ENCODE measurements around the gene PHKG1. TPM values are rescaled to one million over a fixed set of nuclear protein-coding genes. Genes with fewer than 3 reads are reported as not detected.

The PHKG1 gene
- total and polyA plus RNA-seq, 2 of the 8 experiments (the other 6 are each of a cell fraction or from before 2014, with no cell fraction given), result 0.03 to 0.61 TPM

DNA sequence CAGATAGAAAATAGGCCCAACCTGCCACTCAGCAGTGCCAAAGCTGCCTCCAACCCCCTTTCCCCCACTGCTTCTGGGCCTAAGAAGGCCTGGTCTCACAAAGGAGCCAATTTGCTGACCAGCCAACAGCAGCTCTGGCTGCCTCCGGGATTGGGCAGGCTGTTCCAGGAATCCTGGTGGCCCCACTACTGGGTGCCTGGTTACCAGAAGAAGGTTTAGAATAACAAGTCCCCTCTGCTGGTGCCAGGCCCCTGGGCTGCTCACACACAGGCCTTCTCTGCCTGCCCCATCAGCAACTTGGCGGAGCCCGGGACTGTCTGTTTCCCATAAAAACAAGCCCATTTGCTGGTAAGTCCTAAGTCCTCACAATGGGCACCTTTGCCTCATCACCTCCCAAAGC lies 1.2 kb downstream of the PHKG1 start (continued):
- TF ChIP-seq, protein P1, sequence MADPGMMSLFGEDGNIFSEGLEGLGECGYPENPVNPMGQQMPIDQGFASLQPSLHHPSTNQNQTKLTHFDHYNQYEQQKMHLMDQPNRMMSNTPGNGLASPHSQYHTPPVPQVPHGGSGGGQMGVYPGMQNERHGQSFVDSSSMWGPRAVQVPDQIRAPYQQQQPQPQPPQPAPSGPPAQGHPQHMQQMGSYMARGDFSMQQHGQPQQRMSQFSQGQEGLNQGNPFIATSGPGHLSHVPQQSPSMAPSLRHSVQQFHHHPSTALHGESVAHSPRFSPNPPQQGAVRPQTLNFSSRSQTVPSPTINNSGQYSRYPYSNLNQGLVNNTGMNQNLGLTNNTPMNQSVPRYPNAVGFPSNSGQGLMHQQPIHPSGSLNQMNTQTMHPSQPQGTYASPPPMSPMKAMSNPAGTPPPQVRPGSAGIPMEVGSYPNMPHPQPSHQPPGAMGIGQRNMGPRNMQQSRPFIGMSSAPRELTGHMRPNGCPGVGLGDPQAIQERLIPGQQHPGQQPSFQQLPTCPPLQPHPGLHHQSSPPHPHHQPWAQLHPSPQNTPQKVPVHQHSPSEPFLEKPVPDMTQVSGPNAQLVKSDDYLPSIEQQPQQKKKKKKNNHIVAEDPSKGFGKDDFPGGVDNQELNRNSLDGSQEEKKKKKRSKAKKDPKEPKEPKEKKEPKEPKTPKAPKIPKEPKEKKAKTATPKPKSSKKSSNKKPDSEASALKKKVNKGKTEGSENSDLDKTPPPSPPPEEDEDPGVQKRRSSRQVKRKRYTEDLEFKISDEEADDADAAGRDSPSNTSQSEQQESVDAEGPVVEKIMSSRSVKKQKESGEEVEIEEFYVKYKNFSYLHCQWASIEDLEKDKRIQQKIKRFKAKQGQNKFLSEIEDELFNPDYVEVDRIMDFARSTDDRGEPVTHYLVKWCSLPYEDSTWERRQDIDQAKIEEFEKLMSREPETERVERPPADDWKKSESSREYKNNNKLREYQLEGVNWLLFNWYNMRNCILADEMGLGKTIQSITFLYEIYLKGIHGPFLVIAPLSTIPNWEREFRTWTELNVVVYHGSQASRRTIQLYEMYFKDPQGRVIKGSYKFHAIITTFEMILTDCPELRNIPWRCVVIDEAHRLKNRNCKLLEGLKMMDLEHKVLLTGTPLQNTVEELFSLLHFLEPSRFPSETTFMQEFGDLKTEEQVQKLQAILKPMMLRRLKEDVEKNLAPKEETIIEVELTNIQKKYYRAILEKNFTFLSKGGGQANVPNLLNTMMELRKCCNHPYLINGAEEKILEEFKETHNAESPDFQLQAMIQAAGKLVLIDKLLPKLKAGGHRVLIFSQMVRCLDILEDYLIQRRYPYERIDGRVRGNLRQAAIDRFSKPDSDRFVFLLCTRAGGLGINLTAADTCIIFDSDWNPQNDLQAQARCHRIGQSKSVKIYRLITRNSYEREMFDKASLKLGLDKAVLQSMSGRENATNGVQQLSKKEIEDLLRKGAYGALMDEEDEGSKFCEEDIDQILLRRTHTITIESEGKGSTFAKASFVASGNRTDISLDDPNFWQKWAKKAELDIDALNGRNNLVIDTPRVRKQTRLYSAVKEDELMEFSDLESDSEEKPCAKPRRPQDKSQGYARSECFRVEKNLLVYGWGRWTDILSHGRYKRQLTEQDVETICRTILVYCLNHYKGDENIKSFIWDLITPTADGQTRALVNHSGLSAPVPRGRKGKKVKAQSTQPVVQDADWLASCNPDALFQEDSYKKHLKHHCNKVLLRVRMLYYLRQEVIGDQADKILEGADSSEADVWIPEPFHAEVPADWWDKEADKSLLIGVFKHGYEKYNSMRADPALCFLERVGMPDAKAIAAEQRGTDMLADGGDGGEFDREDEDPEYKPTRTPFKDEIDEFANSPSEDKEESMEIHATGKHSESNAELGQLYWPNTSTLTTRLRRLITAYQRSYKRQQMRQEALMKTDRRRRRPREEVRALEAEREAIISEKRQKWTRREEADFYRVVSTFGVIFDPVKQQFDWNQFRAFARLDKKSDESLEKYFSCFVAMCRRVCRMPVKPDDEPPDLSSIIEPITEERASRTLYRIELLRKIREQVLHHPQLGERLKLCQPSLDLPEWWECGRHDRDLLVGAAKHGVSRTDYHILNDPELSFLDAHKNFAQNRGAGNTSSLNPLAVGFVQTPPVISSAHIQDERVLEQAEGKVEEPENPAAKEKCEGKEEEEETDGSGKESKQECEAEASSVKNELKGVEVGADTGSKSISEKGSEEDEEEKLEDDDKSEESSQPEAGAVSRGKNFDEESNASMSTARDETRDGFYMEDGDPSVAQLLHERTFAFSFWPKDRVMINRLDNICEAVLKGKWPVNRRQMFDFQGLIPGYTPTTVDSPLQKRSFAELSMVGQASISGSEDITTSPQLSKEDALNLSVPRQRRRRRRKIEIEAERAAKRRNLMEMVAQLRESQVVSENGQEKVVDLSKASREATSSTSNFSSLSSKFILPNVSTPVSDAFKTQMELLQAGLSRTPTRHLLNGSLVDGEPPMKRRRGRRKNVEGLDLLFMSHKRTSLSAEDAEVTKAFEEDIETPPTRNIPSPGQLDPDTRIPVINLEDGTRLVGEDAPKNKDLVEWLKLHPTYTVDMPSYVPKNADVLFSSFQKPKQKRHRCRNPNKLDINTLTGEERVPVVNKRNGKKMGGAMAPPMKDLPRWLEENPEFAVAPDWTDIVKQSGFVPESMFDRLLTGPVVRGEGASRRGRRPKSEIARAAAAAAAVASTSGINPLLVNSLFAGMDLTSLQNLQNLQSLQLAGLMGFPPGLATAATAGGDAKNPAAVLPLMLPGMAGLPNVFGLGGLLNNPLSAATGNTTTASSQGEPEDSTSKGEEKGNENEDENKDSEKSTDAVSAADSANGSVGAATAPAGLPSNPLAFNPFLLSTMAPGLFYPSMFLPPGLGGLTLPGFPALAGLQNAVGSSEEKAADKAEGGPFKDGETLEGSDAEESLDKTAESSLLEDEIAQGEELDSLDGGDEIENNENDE (IDR thresholded peaks at IDR 0.05; ENCODE audit: insufficient replicate concordance, low read length), result no peak
- no peak for TF ChIP-seq BACH1 (IDR thresholded peaks at IDR 0.05; ENCODE audit: low read length)
- TF ChIP-seq JUND (IDR thresholded peaks at IDR 0.05; ENCODE audit: low read length), result no peak
- TF ChIP-seq SP4 (IDR thresholded peaks at IDR 0.05; ENCODE audit: low read length), result no peak
- TF ChIP-seq, protein P2, sequence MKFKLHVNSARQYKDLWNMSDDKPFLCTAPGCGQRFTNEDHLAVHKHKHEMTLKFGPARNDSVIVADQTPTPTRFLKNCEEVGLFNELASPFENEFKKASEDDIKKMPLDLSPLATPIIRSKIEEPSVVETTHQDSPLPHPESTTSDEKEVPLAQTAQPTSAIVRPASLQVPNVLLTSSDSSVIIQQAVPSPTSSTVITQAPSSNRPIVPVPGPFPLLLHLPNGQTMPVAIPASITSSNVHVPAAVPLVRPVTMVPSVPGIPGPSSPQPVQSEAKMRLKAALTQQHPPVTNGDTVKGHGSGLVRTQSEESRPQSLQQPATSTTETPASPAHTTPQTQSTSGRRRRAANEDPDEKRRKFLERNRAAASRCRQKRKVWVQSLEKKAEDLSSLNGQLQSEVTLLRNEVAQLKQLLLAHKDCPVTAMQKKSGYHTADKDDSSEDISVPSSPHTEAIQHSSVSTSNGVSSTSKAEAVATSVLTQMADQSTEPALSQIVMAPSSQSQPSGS (IDR thresholded peaks at IDR 0.05; ENCODE audit: low read length), result no peak
- TF ChIP-seq SIX5 (IDR thresholded peaks at IDR 0.05; ENCODE audit: low read depth, low read length), result no peak
- TF ChIP-seq, protein P3, sequence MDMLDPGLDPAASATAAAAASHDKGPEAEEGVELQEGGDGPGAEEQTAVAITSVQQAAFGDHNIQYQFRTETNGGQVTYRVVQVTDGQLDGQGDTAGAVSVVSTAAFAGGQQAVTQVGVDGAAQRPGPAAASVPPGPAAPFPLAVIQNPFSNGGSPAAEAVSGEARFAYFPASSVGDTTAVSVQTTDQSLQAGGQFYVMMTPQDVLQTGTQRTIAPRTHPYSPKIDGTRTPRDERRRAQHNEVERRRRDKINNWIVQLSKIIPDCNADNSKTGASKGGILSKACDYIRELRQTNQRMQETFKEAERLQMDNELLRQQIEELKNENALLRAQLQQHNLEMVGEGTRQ (IDR thresholded peaks at IDR 0.05; ENCODE audit: low read length), result no peak
- no peak for TF ChIP-seq POLR2A (IDR thresholded peaks at IDR 0.05; ENCODE audit: control extremely low read depth in 1 of 2, low read depth in 2 of 2, low read length in 2 of 2)
- no peak for TF ChIP-seq EZH2 (IDR thresholded peaks at IDR 0.05; ENCODE audit: low read depth, low read length, severe bottlenecking)
- TF ChIP-seq EGR1 (IDR thresholded peaks at IDR 0.05; ENCODE audit: borderline replicate concordance, low read depth, low read length), result no peak

All from H1 (cell line).